GM12878 (cell line): ENCODE data around the gene LCT. TPM values are rescaled to one million over a fixed set of nuclear protein-coding genes. Genes with fewer than 3 reads are reported as not detected.

ENCODE experiments used
- ATAC-seq: fragments of 200-7000 bp; cut with Tn5 transposase; 3 replicates; pipeline ENCODE4 v1.9.1; 2020; ENCODE audit warnings: mild to moderate bottlenecking, moderate library complexity
- BruUV-seq: library from RNA; stranded (reverse); fragments of 400-500 nt; replicated peaks from 2 replicates; lab custom pipeline; 2021; lab: Mats Ljungman, UMichigan
- CTCF ChIA-PET: fragments of 300-600 bp; sonication (Branson Sonifier 250); formaldehyde crosslinking; extraction: SDS; loops from one replicate; lab custom pipeline; 2021; ENCODE audit warnings: inconsistent platforms; lab: Yijun Ruan, JAX
- POLR2A ChIA-PET: fragments of 350-600 bp; formaldehyde crosslinking; extraction: SDS; loops from one replicate; lab custom pipeline; 2021; ENCODE audit warnings: inconsistent platforms; lab: Charles Lee
- RAD21 ChIA-PET: fragments of 300-600 bp; sonication (Branson Sonifier 250); formaldehyde crosslinking; loops from one replicate; lab custom pipeline; 2023; ENCODE audit warnings: antibody characterized with exemption; ENCODE audit not compliant: unreplicated experiment; lab: Charles Lee
- SMC1A ChIA-PET: fragments of 300-600 bp; sonication (Branson Sonifier 250); formaldehyde crosslinking; loops from one replicate; lab custom pipeline; 2023; ENCODE audit not compliant: unreplicated experiment, uncharacterized antibody; lab: Charles Lee
- DNase-seq: peaks from one replicate; pipeline ENCODE4 v3.0.0-alpha.2; 2011; ENCODE audit warnings: low read depth, low spot score
- FAIRE-seq: peaks from 3 replicates; lab custom pipeline; 2011; peaks lifted over from hg19 to GRCh38; lab: Jason Lieb, UNC
- H2AFZ ChIP-seq: 2 replicates; pipeline ENCODE4 v1.6.0; 2011; ENCODE audit warnings: low read depth, low read length, control low read depth; ENCODE audit not compliant: control insufficient read depth
- H3K27ac ChIP-seq: 2 replicates; pipeline ENCODE4 v1.5.1; 2011; ENCODE audit warnings: control low read depth; ENCODE audit not compliant: control insufficient read depth, insufficient read depth
- H3K27me3 ChIP-seq, 2 experiments: replicated peaks in 1 of 2; 2 replicates each; pipeline versions ENCODE4 v1.6.0 to v1.6.1; 2011; ENCODE audit warnings: low read length in 1 of 2; ENCODE audit not compliant: control insufficient read depth in 2 of 2, insufficient read depth in 2 of 2
- H3K36me3 ChIP-seq, 2 experiments: 2 replicates each; pipeline ENCODE4 v1.5.1; 2011; ENCODE audit warnings: low read length in 1 of 2; ENCODE audit not compliant: control insufficient read depth in 2 of 2, insufficient read depth in 2 of 2
- H3K4me1 ChIP-seq: 2 replicates; pipeline ENCODE4 v1.6.1; 2011; ENCODE audit warnings: mild to moderate bottlenecking, low read length, moderate library complexity, mixed read lengths; ENCODE audit not compliant: control insufficient read depth, insufficient read depth
- H3K4me2 ChIP-seq: 2 replicates; pipeline ENCODE4 v1.6.0; 2011; ENCODE audit warnings: control low read depth; ENCODE audit not compliant: control insufficient read depth, insufficient read depth
- H3K4me3 ChIP-seq: fragments of 200-600 bp; sonication (generic); 2 replicates; pipeline ENCODE4 v1.5.1; 2016
- H3K79me2 ChIP-seq: 2 replicates; pipeline ENCODE4 v1.6.0; 2011; ENCODE audit warnings: low read length; ENCODE audit not compliant: control insufficient read depth, insufficient read depth
- H3K9ac ChIP-seq: 2 replicates; pipeline ENCODE4 v1.8.0; 2011; ENCODE audit warnings: low read length, control low read depth, mixed read lengths; ENCODE audit not compliant: control insufficient read depth, insufficient read depth
- H3K9me3 ChIP-seq: replicated peaks from 3 replicates; pipeline ENCODE4 v1.5.1; 2011; ENCODE audit warnings: mild to moderate bottlenecking, low read length; ENCODE audit not compliant: control insufficient read depth, insufficient read depth
- H4K20me1 ChIP-seq: 2 replicates; pipeline ENCODE4 v1.6.0; 2011; ENCODE audit not compliant: control insufficient read depth, insufficient read depth
- ATF7 ChIP-seq: fragments of 450-650 bp; IDR thresholded peaks from 2 replicates; pipeline ENCODE4 v1.6.1; 2016; ENCODE audit warnings: low read depth, mild to moderate bottlenecking
- CREB1 ChIP-seq: IDR thresholded peaks from 2 replicates; pipeline ENCODE4 v1.6.1; 2012; ENCODE audit warnings: low read depth, mild to moderate bottlenecking, inconsistent platforms
- E2F8 ChIP-seq: fragments of 450-650 bp; IDR thresholded peaks from 2 replicates; pipeline ENCODE4 v1.6.1; 2018; ENCODE audit warnings: mild to moderate bottlenecking, low read depth, moderate library complexity; ENCODE audit not compliant: partially characterized antibody
- FOXK2 ChIP-seq: fragments of 450-650 bp; IDR thresholded peaks from 2 replicates; pipeline ENCODE4 v1.6.1; 2017; ENCODE audit warnings: mild to moderate bottlenecking, moderate library complexity
- NR2F1 ChIP-seq: fragments of 450-650 bp; conservative IDR thresholded peaks from 2 replicates; pipeline ENCODE4 v1.6.1; 2017; ENCODE audit warnings: mild to moderate bottlenecking
- SMAD1 ChIP-seq: fragments of 450-650 bp; IDR thresholded peaks from 2 replicates; pipeline ENCODE4 v1.6.1; 2018; ENCODE audit warnings: mild to moderate bottlenecking, low read depth; ENCODE audit not compliant: partially characterized antibody
- SUZ12 ChIP-seq: fragments of 200-600 bp; sonication (generic); IDR thresholded peaks from one replicate; pipeline ENCODE4 v1.6.1; 2018; ENCODE audit warnings: antibody characterized with exemption, mild to moderate bottlenecking; ENCODE audit not compliant: unreplicated experiment
- ZNF217 ChIP-seq: fragments of 450-650 bp; IDR thresholded peaks from 2 replicates; pipeline ENCODE4 v1.6.1; 2017; ENCODE audit warnings: antibody characterized with exemption, mild to moderate bottlenecking
- in situ Hi-C: fragments of 300-500 bp; cut with MboI; formaldehyde crosslinking; loops from 9 replicates; pipeline ENCODE4 v1.14.3; 2018; ENCODE audit warnings: mixed read lengths
- intact Hi-C: fragments of 100-400 bp; cut with micrococcal nuclease; formaldehyde crosslinking; loops from one replicate; pipeline ENCODE4 v1.14.2; 2022; ENCODE audit not compliant: unreplicated experiment
- polyA plus RNA-seq, 11 experiments: library from polyadenylated mRNA; depleted of rRNA in 4 of 11; unstranded in 6 of 11; stranded (reverse) in 5 of 11; fragments of >200 nt; fragmentation: Nextera tagmentation in 4 of 11; fragmentation: Illumina TruSeq in 1 of 11; extraction: Ambion mirVana in 4 of 11; extraction: Trizol in 1 of 11; gene quantifications; 1 replicate in 1 of 11; 2 replicates in 10 of 11; pipeline versions ENCODE4 v1.2.1 to v1.2.3, GENCODE V29; 2011 to 2016; ENCODE audit warnings: inconsistent platforms in 2 of 11, missing spikeins in 2 of 11, low read depth in 1 of 11
- total RNA-seq, 4 experiments: library from RNA; depleted of rRNA in 3 of 4; stranded (reverse); fragments of >200 nt in 3 of 4; fragmentation: Illumina TruSeq in 1 of 4; extraction: Trizol in 1 of 4; gene quantifications; 2 replicates each; pipeline versions ENCODE4 v1.2.1 to v1.2.3, GENCODE V29; 2013 to 2021
- TF ChIP-seq, protein P1 (sequence below): fragments of 450-650 bp; IDR thresholded peaks from 2 replicates; pipeline ENCODE4 v1.6.1; 2017; ENCODE audit warnings: mild to moderate bottlenecking, moderate library complexity

LCT gene
- total and polyA plus RNA-seq, 10 of the 15 experiments (the other 5 are each of a cell fraction or from before 2014, with no cell fraction given), result 0.02 to 0.09 (median 0.07) TPM; not detected in 3

GRCh38 chr2:135853401-135853800 lies 16.4 kb upstream of the LCT start:
- no peak for FAIRE-seq
- no peak overlapping the region for H3K4me2 ChIP-seq

More at GRCh38 chr2:135853401-135853800, 16.4 kb upstream of the LCT start:
- Histone ChIP-seq H3K79me2 (no peaks in the 10 kb centered on the region), H3K36me3 (peaks cover 3 to 14% of the 10 kb centered on the region in 2 experiments), H3K4me3 (no peak overlapping the region), H3K27me3 (no peaks in the 10 kb centered on the region), H2AFZ (no peak overlapping the region), H3K27ac (no peak overlapping the region), H3K9ac (no peak overlapping the region), H3K9me3 (no peaks in the 10 kb centered on the region), H3K4me1 (no peaks in the 10 kb centered on the region), H4K20me1 (no peaks in the 10 kb centered on the region)
- ChIA-PET CTCF (interaction anchor here (0.6 to 2.3 kb wide), 3 partner anchors 13 to 531 kb away, joined by 3 to 5 read pairs (median 4); no protein-coding TSS in a partner anchor), POLR2A (interaction anchor here (1.3 kb wide), 1 partner anchor 531 kb away, joined by 3 read pairs; no protein-coding TSS in a partner anchor), RAD21 (no interaction called here), SMC1A (interaction anchor here (0.9 to 1.6 kb wide), 4 partner anchors 11 to 71 kb away, joined by 3 to 5 read pairs (median 4); no protein-coding TSS in a partner anchor)
- intact Hi-C loops (loop anchor here (5.0 kb wide), 1 partner anchor 111 kb away; the partner anchor contains the start of gene UBXN4), in situ Hi-C loops (no loop called here)
- no TSS peak for BruUV-seq
- ATAC-seq, result no peak
- no peak for TF ChIP-seq SMAD1
- TF ChIP-seq E2F8, result no peak
- TF ChIP-seq, protein P1, sequence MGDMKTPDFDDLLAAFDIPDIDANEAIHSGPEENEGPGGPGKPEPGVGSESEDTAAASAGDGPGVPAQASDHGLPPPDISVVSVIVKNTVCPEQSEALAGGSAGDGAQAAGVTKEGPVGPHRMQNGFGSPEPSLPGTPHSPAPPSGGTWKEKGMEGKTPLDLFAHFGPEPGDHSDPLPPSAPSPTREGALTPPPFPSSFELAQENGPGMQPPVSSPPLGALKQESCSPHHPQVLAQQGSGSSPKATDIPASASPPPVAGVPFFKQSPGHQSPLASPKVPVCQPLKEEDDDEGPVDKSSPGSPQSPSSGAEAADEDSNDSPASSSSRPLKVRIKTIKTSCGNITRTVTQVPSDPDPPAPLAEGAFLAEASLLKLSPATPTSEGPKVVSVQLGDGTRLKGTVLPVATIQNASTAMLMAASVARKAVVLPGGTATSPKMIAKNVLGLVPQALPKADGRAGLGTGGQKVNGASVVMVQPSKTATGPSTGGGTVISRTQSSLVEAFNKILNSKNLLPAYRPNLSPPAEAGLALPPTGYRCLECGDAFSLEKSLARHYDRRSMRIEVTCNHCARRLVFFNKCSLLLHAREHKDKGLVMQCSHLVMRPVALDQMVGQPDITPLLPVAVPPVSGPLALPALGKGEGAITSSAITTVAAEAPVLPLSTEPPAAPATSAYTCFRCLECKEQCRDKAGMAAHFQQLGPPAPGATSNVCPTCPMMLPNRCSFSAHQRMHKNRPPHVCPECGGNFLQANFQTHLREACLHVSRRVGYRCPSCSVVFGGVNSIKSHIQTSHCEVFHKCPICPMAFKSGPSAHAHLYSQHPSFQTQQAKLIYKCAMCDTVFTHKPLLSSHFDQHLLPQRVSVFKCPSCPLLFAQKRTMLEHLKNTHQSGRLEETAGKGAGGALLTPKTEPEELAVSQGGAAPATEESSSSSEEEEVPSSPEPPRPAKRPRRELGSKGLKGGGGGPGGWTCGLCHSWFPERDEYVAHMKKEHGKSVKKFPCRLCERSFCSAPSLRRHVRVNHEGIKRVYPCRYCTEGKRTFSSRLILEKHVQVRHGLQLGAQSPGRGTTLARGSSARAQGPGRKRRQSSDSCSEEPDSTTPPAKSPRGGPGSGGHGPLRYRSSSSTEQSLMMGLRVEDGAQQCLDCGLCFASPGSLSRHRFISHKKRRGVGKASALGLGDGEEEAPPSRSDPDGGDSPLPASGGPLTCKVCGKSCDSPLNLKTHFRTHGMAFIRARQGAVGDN, result no peak
- TF ChIP-seq FOXK2, result no peak
- TF ChIP-seq CREB1, result no peak
- no peak for TF ChIP-seq SUZ12
- no peak for TF ChIP-seq ATF7
- no peak for TF ChIP-seq NR2F1
- no peak for TF ChIP-seq ZNF217
- no peak for DNase-seq
